HG02852 (cell line): Measurements from ENCODE around the gene CHCHD3.
A peak's percentile ranks its signal among the peaks of the same experiment; 100 is the strongest.

Source experiments
- ATAC-seq: cut with Tn5 transposase; IDR thresholded peaks from one replicate; pipeline ENCODE4 v1.9.1; 2021; ENCODE audit warnings: mild to moderate bottlenecking, moderate library complexity; ENCODE audit not compliant: unreplicated experiment

Gene CHCHD3

DNA sequence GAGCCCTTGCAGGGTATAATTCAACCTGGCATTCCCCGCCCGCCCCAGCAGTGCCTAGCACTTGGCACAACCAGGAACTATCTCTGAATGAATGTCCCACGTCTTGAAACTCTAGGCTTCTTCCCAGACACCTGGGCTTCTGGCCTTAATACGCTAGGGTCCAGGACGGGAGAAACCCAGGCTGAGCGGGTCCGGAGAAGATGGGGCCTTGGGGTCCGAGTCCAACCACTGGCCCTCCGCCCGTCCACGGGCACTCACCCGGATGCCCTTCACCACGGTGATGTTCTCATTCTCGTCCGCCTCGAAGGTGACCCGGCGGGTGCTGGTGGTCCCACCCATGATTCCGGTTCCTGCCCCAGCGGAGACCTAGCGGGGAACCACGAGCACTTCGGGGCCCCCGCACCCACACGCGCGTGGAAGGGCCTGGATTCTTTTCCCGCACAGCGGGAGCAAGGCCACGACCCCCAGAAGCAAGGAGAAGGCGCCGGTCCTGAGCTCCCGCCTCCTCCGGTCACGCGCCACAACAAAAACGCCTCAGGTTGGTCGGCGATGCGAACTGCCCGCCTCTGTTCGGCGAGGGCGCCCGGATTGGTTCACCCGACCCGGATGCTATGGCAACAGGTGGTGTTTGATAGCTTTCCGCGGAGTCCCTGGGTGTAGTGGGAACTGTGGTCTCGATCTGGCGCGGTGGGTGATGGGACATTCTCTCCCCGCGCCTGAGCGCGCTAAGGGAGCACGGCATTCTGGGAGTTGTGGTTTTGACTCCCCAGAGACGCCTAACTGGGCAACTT lies at the start of gene CHCHD3:
Gene CHCHD3 (minus strand): TSS at position 492 of the 791 bp plus-strand sequence. CDS start 153 bp downstream, at position 339.
- ATAC-seq, result peak; percentile 100

DNA sequence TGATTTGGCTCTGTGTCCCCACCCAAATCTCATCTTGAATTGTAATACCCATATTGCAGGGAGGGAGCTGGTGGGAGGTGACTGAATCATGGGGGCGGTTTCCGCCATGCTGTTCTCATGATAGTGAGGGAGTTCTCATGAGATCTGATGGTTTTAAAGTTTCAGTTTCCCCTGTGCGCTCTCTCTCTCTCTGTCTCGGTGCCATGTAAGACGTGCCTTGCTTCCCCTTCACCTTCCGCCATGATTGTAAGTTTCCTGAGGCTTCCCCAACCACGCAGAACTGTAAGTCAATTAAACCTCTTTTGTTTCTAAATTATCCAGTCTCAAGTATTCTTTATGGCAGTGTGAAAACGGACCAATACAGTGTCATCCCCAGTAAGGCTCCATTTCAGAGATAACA lies 48.3 kb upstream of the CHCHD3 start:
- no peak for ATAC-seq

DNA sequence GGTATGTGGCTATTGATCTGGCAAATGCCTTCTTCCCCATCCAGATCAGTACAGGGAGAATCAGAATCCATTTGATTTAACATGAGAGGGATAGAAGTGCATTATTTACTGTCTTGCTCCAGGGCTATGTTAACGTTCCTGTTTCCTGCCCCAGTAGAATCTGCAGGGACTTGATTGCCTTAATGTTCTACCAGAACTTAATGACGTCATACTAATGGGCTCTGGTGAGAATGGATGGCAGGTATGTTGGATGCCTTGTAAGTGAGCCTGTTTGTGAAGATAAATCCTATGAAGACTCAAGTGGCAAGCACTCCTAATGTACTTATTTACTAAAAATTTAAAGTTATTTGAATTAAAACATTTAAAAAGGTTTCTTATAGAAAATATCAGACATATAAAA lies 44.5 kb upstream of the CHCHD3 start:
- no peak for ATAC-seq

DNA sequence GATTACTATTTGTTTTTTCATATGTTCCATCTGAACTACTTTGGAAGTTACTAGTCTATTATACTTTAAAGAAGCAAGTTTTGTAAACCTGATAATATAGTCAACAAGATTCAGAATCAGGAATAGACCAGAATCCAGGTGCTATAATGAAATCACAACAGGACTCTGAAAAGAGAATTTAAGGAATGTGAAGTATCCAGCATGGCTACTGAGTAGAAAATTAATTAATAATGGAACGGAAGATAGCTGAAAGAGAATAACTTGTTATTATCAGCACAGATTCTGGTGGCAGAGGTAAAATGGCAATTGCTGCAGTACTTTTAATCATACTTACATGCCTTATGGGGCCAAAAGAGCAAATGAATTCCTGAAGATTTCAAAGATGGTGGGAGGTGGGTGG lies 43.1 kb upstream of the CHCHD3 start:
- no peak for ATAC-seq

DNA sequence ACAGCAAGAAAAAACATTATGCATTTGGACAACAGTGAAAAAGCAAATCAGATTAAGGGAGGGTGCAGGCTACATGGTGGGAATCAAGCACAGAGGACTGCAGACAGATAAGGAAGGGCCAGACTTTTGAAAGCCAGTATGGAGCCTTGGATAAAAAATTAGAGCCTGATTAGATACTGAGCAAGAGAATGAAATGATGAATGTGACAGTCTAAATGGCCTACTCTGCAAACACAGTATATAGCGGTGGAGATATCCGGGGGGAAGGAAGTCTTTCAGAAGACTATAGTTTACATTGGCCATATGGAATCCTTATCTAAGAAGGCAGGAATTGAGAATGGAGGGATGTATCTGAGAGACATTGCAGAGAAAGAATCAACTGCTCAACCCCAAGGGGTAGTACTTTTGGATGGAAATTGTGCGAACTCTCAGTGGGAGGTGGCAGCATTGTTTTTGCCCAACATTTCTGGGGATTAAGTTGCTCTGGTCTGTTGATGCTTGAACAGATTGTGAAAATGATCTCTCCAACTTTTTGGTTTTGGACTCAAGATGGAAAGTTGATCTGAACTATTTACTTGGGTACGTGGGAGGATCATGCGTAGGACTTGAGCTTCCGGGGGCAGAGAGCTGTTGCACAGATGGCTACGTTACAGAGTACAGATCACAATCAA lies 39.4 kb upstream of the CHCHD3 start:
- ATAC-seq, result no peak

DNA sequence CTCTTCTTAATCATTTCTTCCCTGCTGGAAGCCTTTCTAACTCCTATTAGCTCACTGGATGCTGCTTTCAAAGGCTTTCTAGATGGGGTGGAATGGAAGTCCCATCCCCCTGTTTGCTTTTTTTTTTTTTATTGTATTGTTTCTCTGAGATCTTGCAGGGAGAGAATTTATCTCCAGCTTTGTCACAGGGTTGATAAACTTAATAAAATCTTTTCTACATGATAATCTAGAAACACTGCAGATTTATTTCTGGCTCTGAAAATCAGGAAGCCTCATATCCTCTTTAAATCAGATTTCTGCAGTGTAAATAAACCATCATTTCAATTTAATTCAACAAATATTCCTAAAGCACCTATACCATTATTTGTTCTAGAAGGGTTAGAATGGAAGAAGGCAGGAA lies 37.2 kb upstream of the CHCHD3 start:
- ATAC-seq, result no peak

DNA sequence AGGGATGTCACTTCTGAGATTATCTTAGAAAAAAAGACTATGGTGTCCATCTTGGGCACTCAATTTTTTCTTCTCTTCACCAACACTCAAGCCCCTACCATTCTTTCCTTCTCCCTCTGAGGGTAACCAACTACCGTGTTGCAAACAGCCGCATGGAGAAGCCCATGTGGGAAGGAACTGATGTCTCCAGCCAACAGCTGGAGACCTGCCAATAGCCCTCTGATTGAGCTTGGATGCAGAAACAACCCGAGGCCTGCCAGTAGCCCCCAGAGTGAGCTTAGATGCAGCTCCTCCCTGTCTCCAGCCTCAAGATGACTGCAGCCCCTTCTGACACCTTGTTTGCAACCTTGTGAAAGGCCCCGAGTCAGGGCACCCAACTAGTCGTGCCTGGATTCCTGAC lies 36.4 kb upstream of the CHCHD3 start:
- ATAC-seq, result no peak

DNA sequence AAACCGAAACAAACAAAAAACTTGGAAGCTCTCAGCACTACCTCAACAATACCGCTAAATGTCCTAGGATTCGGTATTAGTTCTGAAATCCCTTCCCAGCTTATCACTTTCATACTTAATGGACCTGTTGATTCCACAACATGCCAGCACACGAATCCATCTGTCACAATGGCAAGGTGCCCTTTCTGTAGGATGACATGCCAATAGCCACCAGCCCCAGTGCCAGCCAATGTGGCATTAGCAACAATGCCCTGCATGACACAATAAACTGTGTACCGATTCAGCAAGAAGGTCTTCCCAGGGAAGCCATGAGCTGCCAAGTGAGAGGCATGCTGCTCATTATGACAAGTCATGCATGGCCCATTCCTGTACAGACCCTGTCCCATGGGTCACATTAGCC lies 35.6 kb upstream of the CHCHD3 start:
- ATAC-seq, result no peak

DNA sequence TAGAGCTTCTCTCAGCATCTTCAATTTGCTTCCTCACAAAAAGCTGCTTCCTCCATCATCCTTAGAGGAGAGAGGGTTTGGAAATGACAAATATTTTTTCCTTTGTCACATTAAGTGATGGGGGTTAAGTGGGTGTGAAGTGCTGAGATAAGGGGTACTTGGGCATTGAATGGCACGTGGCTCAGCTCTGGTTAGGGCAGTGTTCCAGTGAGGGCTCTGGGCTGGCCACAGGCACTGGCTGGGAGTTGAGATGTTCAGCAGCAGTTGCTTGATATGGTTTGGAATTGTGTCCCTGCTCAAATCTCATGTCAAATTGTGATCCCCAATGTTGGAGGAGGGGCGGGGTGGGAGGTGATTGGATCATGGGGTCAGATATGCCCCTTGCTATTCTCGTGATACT lies 33.7 kb upstream of the CHCHD3 start:
- ATAC-seq, result no peak

DNA sequence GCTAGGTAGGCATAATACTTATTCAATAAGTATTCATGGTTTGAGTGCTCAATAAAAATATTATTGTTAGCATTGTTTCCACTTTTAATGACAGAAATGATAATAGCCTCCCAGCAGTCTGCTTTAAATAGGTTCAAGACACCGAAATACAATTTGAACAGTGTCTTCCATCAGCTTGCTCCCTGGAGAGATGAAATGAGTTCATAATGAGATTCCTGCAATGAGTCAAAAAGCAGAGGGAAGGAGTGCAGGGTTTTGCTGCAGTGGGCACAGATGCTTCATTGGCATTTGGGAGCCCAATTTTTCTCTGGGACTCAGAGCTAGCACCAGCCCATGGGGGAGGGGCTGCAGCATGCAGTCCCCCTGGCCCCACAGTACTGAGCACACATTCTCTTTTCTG lies 32.6 kb upstream of the CHCHD3 start:
- no peak for ATAC-seq

DNA sequence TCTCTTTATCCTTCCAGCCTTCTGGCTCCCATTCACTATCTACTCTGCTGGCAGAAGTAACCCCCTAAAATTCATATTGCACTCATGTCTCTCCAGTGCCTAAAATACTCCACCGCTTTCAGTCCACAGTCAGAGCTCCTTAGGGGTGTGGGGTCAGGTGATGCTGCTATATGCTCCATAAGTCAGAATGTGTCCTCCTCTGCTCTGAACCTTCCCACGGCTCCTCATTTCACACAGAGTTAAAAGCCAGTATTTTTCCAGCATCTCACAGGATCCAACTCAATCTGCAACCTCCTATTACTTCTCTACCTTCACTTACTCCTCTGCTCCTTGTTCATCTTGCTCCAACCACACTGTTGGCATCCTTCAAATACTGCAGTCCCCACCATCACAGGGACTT lies 31.1 kb upstream of the CHCHD3 start:
- no peak for ATAC-seq

DNA sequence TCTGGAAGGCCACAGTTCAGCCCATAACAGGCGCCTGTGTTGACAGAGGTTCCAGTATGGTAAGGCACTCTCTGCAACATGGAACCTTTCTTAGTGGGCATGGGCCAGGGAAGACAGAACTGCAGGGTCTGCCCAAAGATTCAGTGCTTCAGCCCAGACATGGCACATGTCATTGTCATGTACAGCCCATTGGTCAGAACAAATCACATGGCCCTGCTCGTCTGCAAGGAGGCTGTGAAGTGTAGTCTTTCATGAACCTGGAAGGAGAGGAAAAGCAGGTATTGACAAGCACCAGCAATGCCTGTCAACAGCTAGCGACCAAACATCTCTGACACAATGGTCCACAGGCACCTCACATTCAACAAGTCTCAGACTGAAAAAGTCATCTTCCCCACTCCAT lies 30.4 kb upstream of the CHCHD3 start:
- no peak for ATAC-seq

DNA sequence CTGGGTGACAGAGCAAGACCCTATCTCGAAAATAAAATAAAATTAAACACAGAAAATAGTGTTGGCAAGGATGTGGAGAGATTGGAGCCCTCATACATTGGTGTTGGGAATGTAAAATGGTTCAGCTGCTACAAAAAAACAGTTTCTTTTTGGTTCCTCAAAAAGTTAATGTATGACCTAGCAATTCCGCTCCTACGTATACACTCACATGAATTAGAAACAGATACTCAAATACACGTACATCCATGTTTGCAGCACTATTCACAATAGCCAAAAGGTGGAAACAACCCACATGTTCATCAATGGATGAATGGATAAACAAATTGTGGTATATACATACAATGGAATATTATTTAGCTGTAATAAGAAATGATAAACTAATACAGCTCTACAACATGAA lies 28.4 kb upstream of the CHCHD3 start:
- ATAC-seq, result no peak

DNA sequence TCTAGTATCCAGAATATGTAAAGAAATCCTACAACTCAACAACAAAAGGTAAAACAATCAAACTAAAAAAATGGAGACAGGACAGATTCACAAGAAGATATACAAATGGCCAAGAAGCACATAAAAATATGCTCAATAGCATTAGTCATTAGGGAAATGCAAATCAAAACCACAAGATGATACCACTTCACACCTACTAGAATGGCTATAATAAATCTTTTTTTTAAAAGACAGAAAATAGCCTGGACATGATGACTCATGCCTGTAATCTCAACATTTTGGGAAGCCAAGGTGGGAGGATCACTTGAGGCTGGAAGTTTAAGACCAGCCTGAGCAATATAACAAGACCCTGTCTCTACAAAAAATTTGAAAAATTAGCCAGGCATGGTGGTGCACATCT lies 27.9 kb upstream of the CHCHD3 start:
- ATAC-seq, result no peak

DNA sequence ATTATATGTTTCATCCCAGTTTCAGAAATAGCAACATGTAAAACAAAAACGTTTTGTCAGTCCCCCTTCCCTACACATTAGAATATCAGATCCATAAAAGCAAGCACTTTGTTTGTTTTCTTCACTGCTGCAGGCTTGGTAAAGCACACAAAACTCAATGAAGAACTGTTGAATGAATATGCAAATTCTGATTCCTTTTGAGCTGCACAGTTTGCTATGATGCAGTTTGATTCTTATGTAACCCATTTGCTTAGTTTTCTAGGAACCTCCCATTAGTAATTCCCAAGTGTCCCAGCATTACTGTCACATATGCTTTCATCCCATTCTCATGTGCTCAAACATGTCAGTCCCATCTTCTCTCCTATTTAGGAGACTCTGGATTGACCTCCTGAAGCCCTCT lies 26.1 kb upstream of the CHCHD3 start:
- ATAC-seq, result no peak

DNA sequence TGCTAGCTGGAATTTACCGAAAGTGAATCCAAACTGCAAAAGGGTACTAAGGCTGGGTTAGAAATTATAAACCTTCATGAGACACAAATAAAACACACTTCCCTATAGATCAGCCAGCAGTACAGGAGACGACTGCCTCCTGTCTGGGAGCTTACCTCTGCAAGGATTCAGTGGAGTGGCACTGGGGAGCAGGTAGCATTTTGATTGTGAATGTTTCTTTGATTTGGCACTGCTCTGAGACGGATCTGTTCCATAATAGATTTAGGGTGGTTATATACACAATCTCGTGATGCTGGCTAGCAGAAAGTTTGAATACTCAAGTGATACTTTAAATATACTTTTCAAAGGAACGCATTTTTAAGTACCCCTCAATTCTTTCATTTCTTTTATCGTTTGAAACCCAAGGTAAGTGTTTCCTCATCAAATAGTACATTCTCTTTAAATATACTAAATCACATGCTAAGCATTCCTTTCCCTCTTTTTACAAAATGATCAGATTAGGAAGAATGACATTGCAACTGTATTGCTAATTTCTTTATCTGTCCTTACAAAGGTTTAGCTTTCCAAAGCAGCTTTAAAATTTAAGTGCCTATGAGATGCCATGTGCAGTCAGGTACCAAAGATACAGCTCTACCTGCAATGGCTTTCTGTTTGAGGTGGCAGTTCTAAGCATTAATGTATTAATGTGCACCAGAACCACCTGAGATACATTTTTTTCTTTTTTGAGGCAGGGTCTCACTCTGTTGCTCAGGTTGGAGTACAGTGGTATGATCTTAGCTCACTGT lies 20.6 kb upstream of the CHCHD3 start:
- ATAC-seq, result no peak

DNA sequence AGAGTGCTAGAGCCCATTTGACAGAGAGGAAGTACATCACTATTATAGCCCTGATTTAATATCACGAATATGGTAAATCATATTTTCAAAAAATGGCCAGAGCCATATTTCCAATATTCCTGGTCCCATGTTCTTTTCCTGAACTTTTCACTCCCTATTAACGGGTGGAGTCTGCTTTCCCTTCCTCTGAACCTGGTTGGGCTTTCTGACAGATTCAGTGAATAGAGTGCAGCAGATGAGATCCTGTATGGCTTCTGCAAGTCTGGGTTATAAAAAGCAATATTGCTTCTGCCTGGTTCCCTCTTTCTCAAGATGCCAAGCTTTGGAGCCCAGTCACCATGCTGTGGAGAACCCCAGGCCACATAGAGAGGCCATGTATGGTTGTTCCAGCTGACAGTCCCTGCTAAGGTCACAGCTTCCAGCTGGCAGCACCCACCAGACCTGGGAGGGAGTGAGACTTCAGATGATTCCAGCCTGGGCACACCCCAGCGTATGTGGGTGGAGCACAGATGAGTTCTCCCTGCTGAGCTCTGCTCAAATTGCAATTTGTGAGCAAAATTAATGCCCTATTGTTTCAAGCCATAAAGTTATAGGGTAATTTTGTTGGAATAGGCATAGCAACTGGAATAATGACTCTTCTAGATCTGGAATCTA lies 17.9 kb upstream of the CHCHD3 start:
- ATAC-seq, result no peak

DNA sequence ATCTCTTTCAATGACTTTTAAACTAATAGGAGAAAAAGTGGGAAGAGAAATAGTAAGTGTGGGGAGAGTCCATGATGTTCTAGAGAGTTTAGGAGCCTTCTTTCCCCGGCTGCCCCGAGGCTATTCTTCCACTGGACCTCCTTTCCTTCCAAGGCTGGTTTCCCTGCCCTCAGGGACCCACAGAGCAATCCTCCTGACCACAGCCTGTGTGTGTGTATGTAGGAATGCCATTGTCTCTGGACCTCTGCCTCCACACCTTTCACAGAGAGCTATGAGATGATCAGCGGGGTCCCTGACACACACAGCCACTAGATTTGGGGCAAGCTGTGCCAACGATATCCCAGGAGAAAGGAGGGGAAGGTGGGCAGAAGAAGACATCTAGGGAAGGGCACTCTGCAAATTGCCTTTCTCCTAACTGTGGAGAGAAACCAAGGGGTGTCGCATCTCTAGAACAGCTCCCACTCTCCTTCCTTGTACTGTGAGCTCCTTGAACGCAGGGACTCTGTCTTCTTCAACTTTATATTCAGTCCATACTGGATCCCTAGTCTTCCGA lies 13.3 kb upstream of the CHCHD3 start:
- no peak for ATAC-seq

DNA sequence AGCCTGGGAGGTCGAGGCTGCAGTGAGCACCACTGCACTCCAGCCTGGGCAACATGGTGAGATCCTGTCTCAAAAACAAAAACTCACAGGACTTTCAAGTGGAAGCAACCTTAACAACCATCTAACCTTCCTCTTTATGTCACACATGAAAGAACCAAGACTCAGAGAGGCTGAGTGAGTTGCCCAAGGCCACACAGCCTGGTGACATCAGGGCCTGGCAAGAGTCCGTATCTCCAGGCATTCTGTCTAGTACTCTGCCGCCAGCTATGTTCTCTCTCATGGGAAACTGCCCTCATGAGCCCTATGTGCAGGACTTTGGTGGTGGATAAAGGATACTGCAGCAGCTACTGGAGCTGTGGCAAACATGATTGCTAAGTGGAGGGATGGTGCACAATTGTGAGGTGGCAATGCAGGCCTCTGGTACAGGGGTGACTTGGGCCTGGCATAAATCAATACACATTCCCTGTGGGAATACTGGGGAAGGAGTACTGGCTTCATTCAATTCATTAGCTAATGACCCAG lies 10.1 kb upstream of the CHCHD3 start:
- no peak for ATAC-seq

DNA sequence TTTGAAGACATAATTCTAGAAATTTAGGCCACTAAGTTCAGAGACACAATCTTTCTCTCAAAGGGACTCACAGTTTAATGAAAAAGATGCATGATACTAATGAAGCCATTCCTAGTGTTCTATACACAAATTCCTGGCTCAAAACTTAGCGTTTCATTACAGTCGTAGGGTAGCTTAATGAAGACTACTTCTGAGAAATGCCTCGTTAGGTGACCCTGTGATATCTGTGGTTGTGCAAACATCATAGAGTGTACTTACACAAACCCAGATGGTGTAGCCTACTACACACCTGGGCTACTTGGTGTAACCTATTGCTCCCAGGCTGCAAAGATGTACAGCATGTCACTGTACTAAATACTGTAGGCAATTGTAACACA lies 488 bp upstream of the CHCHD3 start:
- ATAC-seq, result no peak

DNA sequence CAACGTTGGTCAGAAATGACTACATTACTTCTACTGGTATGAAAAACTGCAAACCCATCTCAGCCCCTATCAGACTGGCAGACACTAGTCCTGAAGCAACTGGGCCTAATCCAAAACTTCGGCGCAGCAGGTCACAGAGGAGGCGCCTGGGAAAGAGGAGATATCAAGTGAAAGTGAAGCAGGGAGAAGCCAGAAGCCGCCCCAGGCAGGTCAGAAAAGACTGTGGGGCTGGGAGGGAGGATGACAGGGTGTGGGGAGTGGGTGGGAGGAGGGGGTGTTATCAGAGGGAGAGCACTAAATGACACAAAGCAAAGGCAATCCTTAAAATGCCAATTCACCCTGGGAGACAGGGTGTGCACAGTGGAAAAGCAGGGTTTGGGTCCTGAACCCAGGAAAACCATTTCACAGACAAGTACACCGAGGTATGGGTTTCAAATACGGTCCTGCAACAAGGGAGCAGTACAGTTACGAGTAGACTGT lies 731 bp downstream of the CHCHD3 start:
- ATAC-seq, result no peak
